Testis (tissue), 3 donors: ENCODE results near the gene ITPKB. TPM values are rescaled to one million over a fixed set of nuclear protein-coding genes. Genes with fewer than 3 reads are reported as not detected.

Experiments used
- DNase-seq: peaks from one replicate; pipeline ENCODE4 v3.0.0-alpha.2; 2019
- H3K27ac ChIP-seq, 2 donors: fragments of 200-600 bp; sonication (generic); one replicate each; pipeline ENCODE4 v1.5.1; 2019
- H3K27me3 ChIP-seq: fragments of 200-600 bp; sonication (generic); one replicate; pipeline ENCODE4 v1.5.1; 2019
- H3K36me3 ChIP-seq: fragments of 200-600 bp; sonication (generic); one replicate; pipeline ENCODE4 v1.5.1; 2017; ENCODE audit warnings: low read depth; ENCODE audit errors: missing control alignments
- H3K4me1 ChIP-seq: fragments of 200-600 bp; sonication (generic); one replicate; pipeline ENCODE4 v1.5.1; 2019
- H3K4me3 ChIP-seq, 2 donors: fragments of 200-600 bp; sonication (generic); one replicate each; pipeline ENCODE4 v1.5.1; 2017 to 2019
- H3K9me3 ChIP-seq: fragments of 200-600 bp; sonication (generic); one replicate; pipeline ENCODE4 v1.5.1; 2017
- CTCF ChIP-seq, 3 experiments: fragments of 450-650 bp in 2 of 3; fragments of 200-600 bp in 1 of 3; sonication (generic) in 1 of 3; IDR thresholded peaks; one replicate each; pipeline ENCODE4 v1.5.1; 2016 to 2019; ENCODE audit warnings: antibody characterized with exemption in 3 of 3, mild to moderate bottlenecking in 2 of 3, moderate library complexity in 1 of 3
- POLR2A ChIP-seq: fragments of 450-650 bp; IDR thresholded peaks from one replicate; pipeline ENCODE4 v1.6.1; 2017; ENCODE audit warnings: antibody characterized with exemption, mild to moderate bottlenecking, moderate library complexity
- WGBS, 2 donors: methylation state at CpG; one replicate each; pipeline ENCODE4 v1.1.5; 2018; 5-methylcytosine and 5-hydroxymethylcytosine counted together
- intact Hi-C: fragments of 100-400 bp; cut with DNase I; formaldehyde crosslinking; loops from one replicate; pipeline ENCODE4 v1.15.1; 2023; ENCODE audit warnings: low total_unique reads
- polyA plus RNA-seq: library from polyadenylated mRNA; stranded (reverse); fragments of 350-450 nt; fragmentation: Illumina TruSeq; extraction: RNeasy Lipid Tissue Mini Kit (QIAGEN cat#74804); gene quantifications from one replicate; pipeline ENCODE4 v1.2.3, GENCODE V29; 2014; ENCODE audit warnings: low read depth, low replicate concordance; ENCODE audit not compliant: insufficient read depth
- total RNA-seq, 2 donors: library from RNA; depleted of rRNA; stranded (reverse); fragments of >200 nt; gene quantifications; one replicate each; pipeline ENCODE4 v1.2.3, GENCODE V29; 2016

Gene ITPKB
- total and polyA plus RNA-seq, 3 donors from 2014 or later, result 11.4 to 18.0 (median 13.5) TPM

- no peaks in the 10 kb centered on the region for H3K27me3 ChIP-seq
- TF ChIP-seq POLR2A (no peak), CTCF (IDR thresholded peaks at IDR 0.05) (no peak)
- peaks cover 77% of the 10 kb centered on the region for H3K4me1 ChIP-seq
- DNase-seq, result no peak
- H3K9me3 ChIP-seq, result no peaks in the 10 kb centered on the region
- intact Hi-C loops, result no loop called here
- no peaks in the 10 kb centered on the region for H3K36me3 ChIP-seq
- H3K27ac ChIP-seq, result peak overlapping the region in 1 of 2 donors; percentile 89
- no peak overlapping the region for H3K4me3 ChIP-seq
- WGBS, 2 donors, result 81 to 93% methylated on average over 5 of the region's 5 CpGs
These were observed 79.4 kb downstream of the ITPKB start for GRCh38 chr1:226659641-226660040.

GRCh38 chr1:226659136-226659535, 79.9 kb downstream of the ITPKB start:
- H3K9me3 ChIP-seq, result no peaks in the 10 kb centered on the region
- H3K27ac ChIP-seq, result peak overlapping the region in 1 of 2 donors; percentile 89
- H3K36me3 ChIP-seq, result no peaks in the 10 kb centered on the region
- intact Hi-C loops, result no loop called here
- DNase-seq, result no peak
- no peak overlapping the region for H3K4me3 ChIP-seq
- peaks cover 72% of the 10 kb centered on the region for H3K4me1 ChIP-seq
- 93% methylated on average over 5 of the region's 5 CpGs; no CpG with 5 or more reads in 1 of the 2 donors for WGBS, 2 donors
- TF ChIP-seq CTCF (IDR thresholded peaks at IDR 0.05) (no peak), POLR2A (no peak)
- H3K27me3 ChIP-seq, result no peaks in the 10 kb centered on the region

- Histone ChIP-seq H3K4me1 (peaks cover 67% of the 10 kb centered on the region), H3K9me3 (no peaks in the 10 kb centered on the region), H3K27ac (peak overlapping the region in 1 of 2 donors; percentile 65), H3K27me3 (no peaks in the 10 kb centered on the region), H3K36me3 (no peaks in the 10 kb centered on the region), H3K4me3 (no peak overlapping the region)
- 91% methylated on average over 13 to 22 of the region's 22 CpGs for WGBS, 2 donors
- no peak for TF ChIP-seq POLR2A
- no peak for TF ChIP-seq CTCF (IDR thresholded peaks at IDR 0.05)
- intact Hi-C loops, result no loop called here
- no peak for DNase-seq
These were observed 80.4 kb downstream of the ITPKB start for GRCh38 chr1:226658546-226659125.

GRCh38 chr1:226657895-226658545, 81.1 kb downstream of the ITPKB start:
- DNase-seq, result no peak
- Histone ChIP-seq H3K27ac (peak overlapping the region in 1 of 2 donors; percentile 65), H3K36me3 (no peaks in the 10 kb centered on the region), H3K9me3 (no peaks in the 10 kb centered on the region), H3K4me1 (peaks cover 61% of the 10 kb centered on the region), H3K4me3 (no peak overlapping the region), H3K27me3 (no peaks in the 10 kb centered on the region)
- 62 to 65% methylated on average over 10 of the region's 10 CpGs for WGBS, 2 donors
- TF ChIP-seq POLR2A (no peak), CTCF (IDR thresholded peaks at IDR 0.05) (no peak)
- intact Hi-C loops, result no loop called here
